DOHH2 (cell line): Measurements from ENCODE around the gene XKR8.

Source experiments
- H3F3A ChIP-seq: fragments of 200-600 bp; sonication (generic), shearing (Covaris generic); 2 replicates; pipeline ENCODE4 v1.6.0; 2016; ENCODE audit warnings: antibody characterized with exemption, mild to moderate bottlenecking; ENCODE audit not compliant: control insufficient read depth, insufficient read depth
- H3K27ac ChIP-seq: fragments of 200-600 bp; sonication (generic); 2 replicates; pipeline ENCODE4 v1.5.1; 2014; ENCODE audit warnings: low read depth, mild to moderate bottlenecking, low read length, moderate library complexity
- H3K27me3 ChIP-seq: fragments of 200-600 bp; sonication (generic); 2 replicates; pipeline ENCODE4 v1.6.1; 2014; ENCODE audit warnings: mild to moderate bottlenecking, low read length, mixed read lengths; ENCODE audit not compliant: control insufficient read depth
- H3K36me3 ChIP-seq: fragments of 200-600 bp; sonication (generic); 2 replicates; pipeline ENCODE4 v1.6.1; 2014; ENCODE audit warnings: mild to moderate bottlenecking, low read length, moderate library complexity, mixed read lengths; ENCODE audit not compliant: control insufficient read depth
- H3K4me1 ChIP-seq: fragments of 200-600 bp; sonication (generic); 2 replicates; pipeline ENCODE4 v1.6.1; 2014; ENCODE audit warnings: mild to moderate bottlenecking, low read length, mixed read lengths; ENCODE audit not compliant: control insufficient read depth
- H3K4me2 ChIP-seq: fragments of 200-600 bp; sonication (generic); 2 replicates; pipeline ENCODE4 v1.6.0; 2014; ENCODE audit warnings: mild to moderate bottlenecking, low read length, moderate library complexity
- H3K4me3 ChIP-seq: fragments of 200-600 bp; sonication (generic); 2 replicates; pipeline ENCODE4 v1.5.1; 2014; ENCODE audit warnings: mild to moderate bottlenecking, low read length, mixed read lengths
- H3K79me2 ChIP-seq: fragments of 200-600 bp; sonication (generic); 2 replicates; pipeline ENCODE4 v1.6.1; 2014; ENCODE audit warnings: mild to moderate bottlenecking, low read length, mixed read lengths; ENCODE audit not compliant: control insufficient read depth
- H3K9me2 ChIP-seq: fragments of 200-600 bp; sonication (generic); replicated peaks from 2 replicates; pipeline ENCODE4 v1.6.1; 2014; ENCODE audit warnings: mild to moderate bottlenecking, low read length, mixed read lengths; ENCODE audit not compliant: control insufficient read depth
- H3K9me3 ChIP-seq: fragments of 200-600 bp; sonication (generic); 2 replicates; pipeline ENCODE4 v1.6.1; 2014; ENCODE audit warnings: antibody characterized with exemption, low read length, mixed read lengths; ENCODE audit not compliant: control insufficient read depth, insufficient read depth
- H4K20me1 ChIP-seq: fragments of 200-600 bp; sonication (generic); 2 replicates; pipeline ENCODE4 v1.6.0; 2014; ENCODE audit warnings: low read depth, mild to moderate bottlenecking, antibody characterized with exemption, low read length, moderate library complexity; ENCODE audit not compliant: control insufficient read depth, insufficient read depth
- EZH2phosphoT487 ChIP-seq: fragments of 200-600 bp; sonication (generic); IDR thresholded peaks from 2 replicates; pipeline ENCODE4 v1.6.1; 2017; ENCODE audit warnings: borderline replicate concordance, mild to moderate bottlenecking, antibody characterized with exemption, low read length, moderate library complexity, mixed read lengths
- TF ChIP-seq, protein P1 (sequence below): fragments of 200-600 bp; sonication (generic); IDR thresholded peaks from one replicate; pipeline ENCODE4 v1.5.1; 2014; ENCODE audit warnings: antibody characterized with exemption, mild to moderate bottlenecking, low read depth, low read length; ENCODE audit not compliant: poor library complexity, severe bottlenecking

Gene XKR8, protein sequence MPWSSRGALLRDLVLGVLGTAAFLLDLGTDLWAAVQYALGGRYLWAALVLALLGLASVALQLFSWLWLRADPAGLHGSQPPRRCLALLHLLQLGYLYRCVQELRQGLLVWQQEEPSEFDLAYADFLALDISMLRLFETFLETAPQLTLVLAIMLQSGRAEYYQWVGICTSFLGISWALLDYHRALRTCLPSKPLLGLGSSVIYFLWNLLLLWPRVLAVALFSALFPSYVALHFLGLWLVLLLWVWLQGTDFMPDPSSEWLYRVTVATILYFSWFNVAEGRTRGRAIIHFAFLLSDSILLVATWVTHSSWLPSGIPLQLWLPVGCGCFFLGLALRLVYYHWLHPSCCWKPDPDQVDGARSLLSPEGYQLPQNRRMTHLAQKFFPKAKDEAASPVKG

DNA sequence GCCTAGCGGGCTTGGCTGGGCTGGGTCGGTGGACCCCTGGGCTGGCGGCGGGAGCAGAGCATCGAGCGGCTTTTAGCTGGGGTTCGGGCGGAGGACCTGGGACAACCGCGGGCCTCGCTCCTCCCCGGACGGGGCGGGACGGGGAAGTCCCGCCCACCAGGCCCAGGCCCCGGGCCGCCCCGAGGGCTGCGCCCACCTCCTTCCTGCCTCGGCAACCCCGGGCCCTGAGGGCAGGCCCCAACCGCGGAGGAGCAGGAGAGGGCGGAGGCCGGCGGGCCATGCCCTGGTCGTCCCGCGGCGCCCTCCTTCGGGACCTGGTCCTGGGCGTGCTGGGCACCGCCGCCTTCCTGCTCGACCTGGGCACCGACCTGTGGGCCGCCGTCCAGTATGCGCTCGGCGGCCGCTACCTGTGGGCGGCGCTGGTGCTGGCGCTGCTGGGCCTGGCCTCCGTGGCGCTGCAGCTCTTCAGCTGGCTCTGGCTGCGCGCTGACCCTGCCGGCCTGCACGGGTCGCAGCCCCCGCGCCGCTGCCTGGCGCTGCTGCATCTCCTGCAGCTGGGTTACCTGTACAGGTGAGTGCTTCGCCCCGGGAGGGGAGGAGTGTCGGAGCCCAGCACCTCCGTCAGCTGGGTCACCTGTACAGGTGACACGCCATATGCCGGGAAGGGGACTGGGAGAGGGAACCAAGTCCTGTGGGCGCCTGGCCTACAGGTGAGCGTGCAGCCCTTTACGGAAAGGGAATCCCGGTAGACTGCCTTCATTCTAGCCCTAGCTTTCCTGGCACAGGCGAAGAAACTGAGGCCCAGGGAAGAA lies at the start of gene XKR8:
XKR8 (plus strand) TSS at position 182 of the 812 bp plus-strand sequence; CDS start at position 279, 97 bp downstream.
- Histone ChIP-seq H3K9me2 (no peaks in the 10 kb centered on the region), H3F3A (no peaks in the 10 kb centered on the region; the same call in 1 of the 2 replicates), H3K4me3 (peak within 1 kb of the TSS; percentile 91), H3K79me2 (no peaks in the 10 kb centered on the region), H3K4me1 (peaks cover 13% of the 10 kb centered on the region), H4K20me1 (no peaks in the 10 kb centered on the region), H3K27me3 (no peaks in the 10 kb centered on the region), H3K36me3 (no peaks in the 10 kb centered on the region), H3K27ac (no peak within 1 kb of the TSS), H3K9me3 (no peaks in the 10 kb centered on the region), H3K4me2 (peak within 1 kb of the TSS; percentile 100)
- TF ChIP-seq, protein P1, sequence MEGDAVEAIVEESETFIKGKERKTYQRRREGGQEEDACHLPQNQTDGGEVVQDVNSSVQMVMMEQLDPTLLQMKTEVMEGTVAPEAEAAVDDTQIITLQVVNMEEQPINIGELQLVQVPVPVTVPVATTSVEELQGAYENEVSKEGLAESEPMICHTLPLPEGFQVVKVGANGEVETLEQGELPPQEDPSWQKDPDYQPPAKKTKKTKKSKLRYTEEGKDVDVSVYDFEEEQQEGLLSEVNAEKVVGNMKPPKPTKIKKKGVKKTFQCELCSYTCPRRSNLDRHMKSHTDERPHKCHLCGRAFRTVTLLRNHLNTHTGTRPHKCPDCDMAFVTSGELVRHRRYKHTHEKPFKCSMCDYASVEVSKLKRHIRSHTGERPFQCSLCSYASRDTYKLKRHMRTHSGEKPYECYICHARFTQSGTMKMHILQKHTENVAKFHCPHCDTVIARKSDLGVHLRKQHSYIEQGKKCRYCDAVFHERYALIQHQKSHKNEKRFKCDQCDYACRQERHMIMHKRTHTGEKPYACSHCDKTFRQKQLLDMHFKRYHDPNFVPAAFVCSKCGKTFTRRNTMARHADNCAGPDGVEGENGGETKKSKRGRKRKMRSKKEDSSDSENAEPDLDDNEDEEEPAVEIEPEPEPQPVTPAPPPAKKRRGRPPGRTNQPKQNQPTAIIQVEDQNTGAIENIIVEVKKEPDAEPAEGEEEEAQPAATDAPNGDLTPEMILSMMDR = peak; percentile 66
- no peak for TF ChIP-seq EZH2phosphoT487

DNA sequence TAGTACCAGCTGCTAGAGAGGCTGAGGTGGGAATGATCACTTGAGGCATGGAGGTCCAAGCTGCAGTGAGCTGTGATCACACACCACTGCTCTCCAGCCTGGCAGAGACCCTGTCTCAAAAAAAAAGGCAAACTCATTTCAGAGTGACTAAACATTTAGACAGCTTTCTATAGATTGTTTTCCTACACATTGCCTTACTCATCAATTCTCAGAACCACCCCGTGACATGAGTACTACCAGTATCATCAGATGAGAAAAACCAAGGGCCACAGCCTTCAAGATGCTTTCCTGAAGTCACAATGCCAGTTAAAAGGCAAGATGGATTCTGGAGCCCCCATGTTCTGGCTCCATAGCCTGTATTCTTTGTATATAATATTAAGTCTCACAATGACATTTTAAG lies 47.3 kb upstream of the XKR8 start:
- peaks cover 3% of the 10 kb centered on the region; the same call in 1 of the 2 replicates for H3F3A ChIP-seq
- H3K27me3 ChIP-seq = no peaks in the 10 kb centered on the region
- no peak for TF ChIP-seq EZH2phosphoT487
- TF ChIP-seq, protein P1 = no peak
- H3K27ac ChIP-seq = no peak overlapping the region
- H3K4me2 ChIP-seq = peak overlapping the region; percentile 70
- no peaks in the 10 kb centered on the region; the same call in 1 of the 2 replicates for H4K20me1 ChIP-seq
- peaks cover 63% of the 10 kb centered on the region for H3K36me3 ChIP-seq
- H3K9me2 ChIP-seq = no peaks in the 10 kb centered on the region
- H3K4me3 ChIP-seq = 0 out of 2 replicates have a peak overlapping the region, but pooled peaks have one; percentile 21
- H3K4me1 ChIP-seq = peaks cover 16% of the 10 kb centered on the region
- peaks cover 51% of the 10 kb centered on the region for H3K79me2 ChIP-seq
- H3K9me3 ChIP-seq = peaks cover 7% of the 10 kb centered on the region; the same call in 1 of the 2 replicates

DNA sequence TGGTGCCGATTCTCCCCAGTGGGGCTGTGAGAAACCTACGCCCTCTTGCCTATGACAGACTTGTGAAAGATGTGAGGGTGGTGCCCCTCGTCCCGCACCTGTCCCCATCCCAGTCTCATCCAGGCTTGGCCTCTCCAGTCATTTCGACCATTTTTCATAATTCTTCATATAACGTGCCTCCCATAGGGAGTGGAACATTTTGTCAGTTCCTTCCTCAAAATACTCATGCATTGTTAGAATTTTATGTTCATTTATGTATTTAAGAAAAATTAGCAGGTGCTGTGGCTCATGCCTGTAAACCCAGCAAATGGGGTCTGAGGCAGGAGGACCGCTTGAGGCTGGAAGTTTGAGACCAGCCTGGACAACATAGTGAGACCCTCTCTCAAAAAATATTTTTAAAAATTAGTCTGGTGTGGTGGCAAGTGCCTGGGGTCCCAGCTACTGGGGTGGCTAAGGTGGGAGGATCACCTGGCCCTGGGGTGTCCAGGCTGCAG lies 44.6 kb upstream of the XKR8 start:
- Histone ChIP-seq H3K79me2 (peaks cover 41% of the 10 kb centered on the region), H4K20me1 (no peaks in the 10 kb centered on the region; the same call in 1 of the 2 replicates), H3K4me3 (peak overlapping the region; percentile 93), H3K4me1 (peaks cover 16% of the 10 kb centered on the region), H3F3A (peaks cover 3% of the 10 kb centered on the region; the same call in 1 of the 2 replicates), H3K27me3 (no peaks in the 10 kb centered on the region), H3K27ac (no peak overlapping the region), H3K9me2 (no peaks in the 10 kb centered on the region), H3K36me3 (peaks cover 36% of the 10 kb centered on the region), H3K4me2 (peak overlapping the region; percentile 70), H3K9me3 (peaks cover 7% of the 10 kb centered on the region; the same call in 1 of the 2 replicates)
- no peak for TF ChIP-seq EZH2phosphoT487
- TF ChIP-seq, protein P1 = no peak
